B cell (primary cell): Measurements from ENCODE around the gene IL17RA. TPM values are rescaled to one million over a fixed set of nuclear protein-coding genes. Genes with fewer than 3 reads are reported as not detected.

Source experiments
- ATAC-seq: fragments of 200-7000 bp; cut with Tn5 transposase; one replicate; pipeline ENCODE4 v1.10.0; 2021; ENCODE audit warnings: low read depth, mild to moderate bottlenecking, moderate number of reproducible peaks, moderate library complexity
- CTCF ChIA-PET: fragments of 350-600 bp; sonication (Branson Sonifier 250); formaldehyde crosslinking; loops from one replicate; lab custom pipeline; 2021; ENCODE audit warnings: antibody characterized with exemption, inconsistent platforms; lab: Charles Lee
- POLR2A ChIA-PET: fragments of 350-600 bp; sonication (Branson Sonifier 250); formaldehyde crosslinking; loops from one replicate; lab custom pipeline; 2021; ENCODE audit warnings: antibody characterized with exemption; lab: Charles Lee
- DNase-seq: peaks from one replicate; pipeline ENCODE4 v3.0.0; 2013
- H2AFZ ChIP-seq: 2 replicates; pipeline ENCODE4 v1.6.1; 2012; ENCODE audit warnings: mild to moderate bottlenecking, low read depth, low read length; ENCODE audit not compliant: insufficient read depth, poor library complexity, severe bottlenecking
- H3K27ac ChIP-seq, 2 donors: 1 replicate in 1 of 2; 2 replicates in 1 of 2; pipeline ENCODE4 v1.5.1; 2012 to 2013; ENCODE audit warnings: low read length in 2 of 2, mild to moderate bottlenecking in 2 of 2, moderate library complexity in 1 of 2
- H3K27me3 ChIP-seq, 4 experiments: fragments of 200-600 bp in 1 of 4; sonication (generic) in 1 of 4; replicated peaks in 1 of 4; 1 replicate in 2 of 4; 2 replicates in 2 of 4; pipeline versions ENCODE4 v1.6.1 to v1.7.0; 2013 to 2016; ENCODE audit warnings: low read length in 3 of 4, mild to moderate bottlenecking in 2 of 4, mixed read lengths in 1 of 4, moderate library complexity in 1 of 4; ENCODE audit not compliant: insufficient read depth in 4 of 4, control insufficient read depth in 3 of 4; ENCODE audit errors: control extremely low read depth in 1 of 4
- H3K36me3 ChIP-seq, 2 experiments: replicated peaks in 1 of 2; 1 replicate in 1 of 2; 2 replicates in 1 of 2; pipeline versions ENCODE4 v1.6.1 to v1.7.1; 2013; ENCODE audit warnings: low read length in 1 of 2; ENCODE audit not compliant: insufficient read depth in 2 of 2, control insufficient read depth in 1 of 2; ENCODE audit errors: control extremely low read depth in 1 of 2, extremely low read depth in 1 of 2
- H3K4me1 ChIP-seq, 2 donors: fragments of 200-600 bp in 1 of 2; sonication (generic) in 1 of 2; 1 replicate in 1 of 2; 2 replicates in 1 of 2; pipeline versions ENCODE4 v1.5.1 to v1.6.1; 2013 to 2017; ENCODE audit warnings: low read length in 2 of 2; ENCODE audit not compliant: control insufficient read depth in 2 of 2, insufficient read depth in 2 of 2
- H3K4me2 ChIP-seq: replicated peaks from 2 replicates; pipeline ENCODE3; 2012; ENCODE audit warnings: mild to moderate bottlenecking, low read depth, low read length; ENCODE audit not compliant: poor library complexity, severe bottlenecking
- H3K4me3 ChIP-seq, 5 experiments: fragments of 200-600 bp in 1 of 5; sonication (generic) in 1 of 5; 1 replicate in 3 of 5; 2 replicates in 2 of 5; pipeline versions ENCODE4 v1.5.1 to v1.7.0; 2011 to 2016; ENCODE audit warnings: low read length in 4 of 5, mild to moderate bottlenecking in 4 of 5, low read depth in 2 of 5, control low read depth in 1 of 5, moderate library complexity in 1 of 5; ENCODE audit not compliant: insufficient read depth in 1 of 5; ENCODE audit errors: control extremely low read depth in 1 of 5, extremely low read depth in 1 of 5
- H3K79me2 ChIP-seq: fragments of 200-600 bp; sonication (generic); one replicate; pipeline ENCODE4 v1.6.0; 2016; ENCODE audit warnings: low read length; ENCODE audit not compliant: control insufficient read depth, insufficient read depth
- H3K9ac ChIP-seq: fragments of 200-600 bp; sonication (generic); 2 replicates; pipeline ENCODE4 v1.6.1; 2017; ENCODE audit warnings: mild to moderate bottlenecking, low read length, moderate library complexity
- H3K9me3 ChIP-seq, 3 donors: one replicate each; pipeline versions ENCODE4 v1.6.1 to v1.7.1; 2013; ENCODE audit warnings: low read length in 2 of 3; ENCODE audit not compliant: control insufficient read depth in 2 of 3, insufficient read depth in 1 of 3; ENCODE audit errors: control extremely low read depth in 1 of 3
- H4K20me1 ChIP-seq: 2 replicates; pipeline ENCODE4 v1.6.0; 2012; ENCODE audit warnings: mild to moderate bottlenecking, low read length; ENCODE audit not compliant: insufficient read depth, control insufficient read depth, poor library complexity, severe bottlenecking
- H3K27ac Mint-ChIP-seq: one replicate; pipeline ENCODE4 v1.8.0; 2021; ENCODE audit warnings: mixed read lengths
- H3K27me3 Mint-ChIP-seq: one replicate; pipeline ENCODE4 v1.8.0; 2021; ENCODE audit warnings: mixed read lengths
- H3K4me1 Mint-ChIP-seq: one replicate; pipeline ENCODE4 v1.8.0; 2021; ENCODE audit warnings: mixed read lengths
- H3K4me3 Mint-ChIP-seq: one replicate; pipeline ENCODE4 v1.8.0; 2021; ENCODE audit warnings: mixed read lengths
- H3K9me3 Mint-ChIP-seq: one replicate; pipeline ENCODE4 v1.8.0; 2022; ENCODE audit warnings: mixed read lengths; ENCODE audit not compliant: insufficient read depth
- EZH2 ChIP-seq: IDR thresholded peaks from 2 replicates; pipeline ENCODE4 v1.6.1; 2012; ENCODE audit warnings: borderline replicate concordance, low read depth, mild to moderate bottlenecking, moderate library complexity, low read length; ENCODE audit not compliant: insufficient read depth, poor library complexity, severe bottlenecking
- WGBS: methylation state at CpG from one replicate; pipeline ENCODE4 v1.1.5; 2013; ENCODE audit warnings: missing lambda C conversion rate; ENCODE audit not compliant: insufficient coverage; 5-methylcytosine and 5-hydroxymethylcytosine counted together
- intact Hi-C: fragments of 100-400 bp; cut with micrococcal nuclease; formaldehyde crosslinking; loops from one replicate; pipeline ENCODE4 v1.10.0; 2022
- polyA plus RNA-seq: library from polyadenylated mRNA; depleted of rRNA; stranded (reverse); fragments of >200 nt; gene quantifications from 2 replicates; pipeline ENCODE4 v1.2.3, GENCODE V29; 2012
- total RNA-seq, 2 donors: library from RNA; stranded (reverse); fragments of 120-200 nt in 1 of 2; gene quantifications; 1 replicate in 1 of 2; 2 replicates in 1 of 2; pipeline versions ENCODE4 v1.2.3 to v1.2.4, GENCODE V29; 2013 to 2022
- TF ChIP-seq, protein P1 (sequence below): fragments of 200-600 bp; IDR thresholded peaks from one replicate; pipeline ENCODE4 v1.8.0; 2022; ENCODE audit warnings: antibody characterized with exemption, mild to moderate bottlenecking

The IL17RA gene
- total and polyA plus RNA-seq, 2 donors (not counting 1 experiment from before 2014, with no cell fraction given): 8.1 to 24.6 TPM

- TF ChIP-seq, protein P1, sequence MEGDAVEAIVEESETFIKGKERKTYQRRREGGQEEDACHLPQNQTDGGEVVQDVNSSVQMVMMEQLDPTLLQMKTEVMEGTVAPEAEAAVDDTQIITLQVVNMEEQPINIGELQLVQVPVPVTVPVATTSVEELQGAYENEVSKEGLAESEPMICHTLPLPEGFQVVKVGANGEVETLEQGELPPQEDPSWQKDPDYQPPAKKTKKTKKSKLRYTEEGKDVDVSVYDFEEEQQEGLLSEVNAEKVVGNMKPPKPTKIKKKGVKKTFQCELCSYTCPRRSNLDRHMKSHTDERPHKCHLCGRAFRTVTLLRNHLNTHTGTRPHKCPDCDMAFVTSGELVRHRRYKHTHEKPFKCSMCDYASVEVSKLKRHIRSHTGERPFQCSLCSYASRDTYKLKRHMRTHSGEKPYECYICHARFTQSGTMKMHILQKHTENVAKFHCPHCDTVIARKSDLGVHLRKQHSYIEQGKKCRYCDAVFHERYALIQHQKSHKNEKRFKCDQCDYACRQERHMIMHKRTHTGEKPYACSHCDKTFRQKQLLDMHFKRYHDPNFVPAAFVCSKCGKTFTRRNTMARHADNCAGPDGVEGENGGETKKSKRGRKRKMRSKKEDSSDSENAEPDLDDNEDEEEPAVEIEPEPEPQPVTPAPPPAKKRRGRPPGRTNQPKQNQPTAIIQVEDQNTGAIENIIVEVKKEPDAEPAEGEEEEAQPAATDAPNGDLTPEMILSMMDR: no peak
- TF ChIP-seq EZH2: no peak
- ATAC-seq (no peak), DNase-seq (no peak)
- WGBS: 95% methylated on average over 42 of the region's 42 CpGs
- Histone ChIP-seq H4K20me1 (no peaks in the 10 kb centered on the region), H3K4me1 (peaks cover 0 to 11% of the 10 kb centered on the region in 2 donors), H3K9me3 (no peaks in the 10 kb centered on the region), H3K79me2 (no peaks in the 10 kb centered on the region), H3K27ac (no peak overlapping the region), H3K27me3 (no peaks in the 10 kb centered on the region), H3K9ac (no peak overlapping the region), H3K4me2 (no peak overlapping the region), H3K36me3 (peaks cover 0 to 50% of the 10 kb centered on the region in 2 experiments), H3K4me3 (no peak overlapping the region), H2AFZ (no peak overlapping the region)
- Mint-ChIP-seq H3K27ac (no peak overlapping the region), H3K27me3 (no peaks in the 10 kb centered on the region), H3K4me1 (peaks cover 6% of the 10 kb centered on the region), H3K4me3 (no peak overlapping the region), H3K9me3 (no peaks in the 10 kb centered on the region)
- intact Hi-C loops: no loop called here
- CTCF ChIA-PET: no interaction called here
- POLR2A ChIA-PET: no interaction called here
Measured at GRCh38 chr22:17109113-17109865, 24.5 kb downstream of the IL17RA start.

DNA sequence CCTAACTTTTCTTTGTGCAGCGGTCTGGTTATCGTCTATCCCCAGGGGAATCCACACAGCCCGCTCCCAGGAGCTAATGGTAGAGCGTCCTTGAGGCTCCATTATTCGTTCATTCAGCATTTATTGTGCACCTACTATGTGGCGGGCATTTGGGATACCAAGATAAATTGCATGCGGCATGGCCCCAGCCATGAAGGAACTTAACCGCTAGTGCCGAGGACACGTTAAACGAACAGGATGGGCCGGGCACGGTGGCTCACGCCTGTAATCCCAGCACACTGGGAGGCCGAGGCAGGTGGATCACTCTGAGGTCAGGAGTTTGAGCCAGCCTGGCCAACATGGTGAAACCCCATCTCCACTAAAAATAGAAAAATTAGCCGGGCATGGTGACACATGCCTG, 25.2 kb downstream of the IL17RA start:
- no peak overlapping the region for H2AFZ ChIP-seq
- H3K9me3 Mint-ChIP-seq: no peaks in the 10 kb centered on the region
- H3K4me3 ChIP-seq: no peak overlapping the region
- WGBS: 90% methylated on average over 15 of the region's 16 CpGs
- H3K27ac ChIP-seq: no peak overlapping the region
- DNase-seq (no peak), ATAC-seq (no peak)
- no peaks in the 10 kb centered on the region for H3K79me2 ChIP-seq
- H3K27ac Mint-ChIP-seq: no peak overlapping the region
- H3K9ac ChIP-seq: no peak overlapping the region
- POLR2A ChIA-PET: no interaction called here
- no peaks in the 10 kb centered on the region for H3K9me3 ChIP-seq
- H3K27me3 ChIP-seq: no peaks in the 10 kb centered on the region
- no peaks in the 10 kb centered on the region for H3K27me3 Mint-ChIP-seq
- peaks cover 0 to 43% of the 10 kb centered on the region in 2 experiments for H3K36me3 ChIP-seq
- TF ChIP-seq, protein P1: no peak
- no peak for TF ChIP-seq EZH2
- no peak overlapping the region for H3K4me3 Mint-ChIP-seq
- no peaks in the 10 kb centered on the region for H4K20me1 ChIP-seq
- H3K4me1 Mint-ChIP-seq: peaks cover 6% of the 10 kb centered on the region
- no peak overlapping the region for H3K4me2 ChIP-seq
- CTCF ChIA-PET: no interaction called here
- intact Hi-C loops: no loop called here
- H3K4me1 ChIP-seq: peaks cover 0 to 11% of the 10 kb centered on the region in 2 donors
